HG02852 (cell line): ENCODE data around the gene RAPGEF2.

Source experiments
- ATAC-seq: cut with Tn5 transposase; IDR thresholded peaks from one replicate; pipeline ENCODE4 v1.9.1; 2021; ENCODE audit warnings: mild to moderate bottlenecking, moderate library complexity; ENCODE audit not compliant: unreplicated experiment

The RAPGEF2 gene

GRCh38 chr4:159390648-159391047, 287.8 kb downstream of the RAPGEF2 start:
- no peak for ATAC-seq

DNA sequence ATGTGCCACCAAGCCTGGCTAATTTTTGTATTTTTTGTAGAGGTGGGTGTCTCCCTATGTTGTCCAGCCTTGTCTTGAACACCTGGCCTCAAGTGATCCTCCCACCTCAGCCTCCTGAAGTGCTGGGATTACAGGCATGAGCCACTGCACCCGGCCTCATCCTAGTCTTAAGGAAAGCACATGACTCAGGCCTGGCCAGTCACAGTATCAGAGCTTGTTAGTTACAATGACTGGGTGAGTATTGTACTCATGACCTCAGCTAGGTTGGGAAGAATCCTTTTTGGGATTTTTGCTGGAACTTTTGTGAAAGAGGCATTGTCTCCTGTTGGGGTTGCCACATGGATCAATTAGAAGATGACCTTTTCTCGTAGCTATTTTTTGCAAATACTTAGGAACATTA, 292.8 kb downstream of the RAPGEF2 start:
- no peak for ATAC-seq

GRCh38 chr4:159396151-159396550, 293.3 kb downstream of the RAPGEF2 start:
- ATAC-seq: no peak

DNA sequence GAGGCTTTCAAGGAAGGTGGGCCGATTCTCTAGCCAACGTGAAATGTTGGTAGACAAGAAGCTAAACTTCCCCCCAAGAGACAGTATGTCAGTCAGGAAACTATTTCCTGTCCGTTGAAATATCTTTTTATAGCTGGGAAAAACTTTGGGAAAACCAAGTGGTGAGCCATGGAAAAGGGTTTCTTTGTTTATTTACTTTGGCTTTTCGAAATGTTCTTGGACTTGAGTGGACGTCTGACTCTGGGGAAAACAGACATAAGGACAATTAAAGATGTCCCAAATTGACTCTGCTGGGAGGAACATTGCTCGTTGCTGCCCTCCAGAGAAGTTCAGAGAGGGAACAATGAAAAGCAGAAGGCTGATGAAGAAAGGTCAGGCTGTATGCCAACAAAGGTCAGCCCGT, 295.4 kb downstream of the RAPGEF2 start:
- no peak for ATAC-seq

DNA sequence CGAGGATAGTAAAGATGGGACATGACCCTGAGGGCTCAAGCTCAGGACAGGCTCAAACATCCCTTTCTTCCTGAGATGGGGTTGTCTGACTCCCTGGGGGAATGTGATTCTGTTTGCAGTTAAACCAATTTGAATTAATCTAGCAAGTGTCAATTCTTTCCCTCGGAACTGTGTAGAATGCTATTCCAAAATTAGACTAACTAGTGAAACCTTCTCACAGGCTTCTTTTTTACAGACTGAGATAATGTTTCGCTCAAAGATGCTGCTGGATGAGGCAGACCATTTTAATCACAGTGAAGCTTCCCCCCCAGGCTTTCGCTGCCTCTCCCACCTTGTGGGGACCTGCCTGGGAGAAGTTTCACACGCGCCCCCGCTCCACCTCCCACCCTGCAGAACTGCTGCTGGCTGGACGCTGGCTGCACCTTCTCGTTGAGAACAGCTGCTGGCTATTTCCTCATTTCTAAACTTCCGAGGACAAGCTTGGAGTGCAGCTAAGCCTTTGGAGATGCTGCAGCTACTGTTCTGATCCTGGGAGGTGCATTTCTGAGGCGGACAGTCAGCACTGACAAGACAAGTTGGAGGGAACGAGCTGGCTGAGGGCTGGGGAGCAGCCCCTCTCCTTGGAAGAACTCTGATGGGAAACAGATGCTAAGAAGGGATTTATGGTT, 297.8 kb downstream of the RAPGEF2 start:
- ATAC-seq: no peak

GRCh38 chr4:159401226-159401712, 298.4 kb downstream of the RAPGEF2 start:
- ATAC-seq: no peak

DNA sequence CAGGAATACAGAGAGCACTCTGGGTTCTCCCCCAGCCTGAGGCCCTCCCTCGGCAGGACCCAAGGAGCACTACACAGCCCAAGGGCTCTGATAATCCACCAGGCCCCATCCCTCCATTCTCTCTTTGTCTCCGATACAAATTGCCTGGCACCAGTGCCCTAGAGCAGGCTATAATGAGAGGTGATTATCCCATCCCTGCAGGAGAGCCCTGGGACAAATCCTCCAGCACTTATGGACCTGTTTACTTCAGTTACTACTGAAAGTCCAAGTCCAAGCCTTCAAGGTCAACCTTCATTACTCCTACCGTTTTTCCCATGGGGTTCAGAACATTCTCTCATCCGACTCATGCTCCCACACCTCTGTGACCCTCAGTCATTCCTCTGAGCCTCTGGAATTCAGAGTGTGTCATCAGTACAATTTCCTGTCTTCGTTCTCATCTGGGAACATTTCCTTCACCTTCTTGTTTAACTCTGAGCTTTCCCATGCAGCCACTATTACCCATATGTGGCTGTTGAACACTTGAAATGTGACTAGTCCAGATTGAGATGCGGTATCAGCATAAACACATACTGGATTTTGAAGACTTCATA, 299.0 kb downstream of the RAPGEF2 start:
- no peak for ATAC-seq
